DMS53 treated with DMSO at 0.1 percent for 48 hours (cell line): ENCODE results near the gene FGD4.
"Not testable (repeated sequence)": the region's sequence is repeated elsewhere in the genome, so short reads cannot be mapped to it uniquely, and the experiment has no call there.

Experiments used
- DNase-seq: peaks from one replicate; lab custom pipeline; 2025; ENCODE audit not compliant: unreplicated experiment; lab: John Stamatoyannopoulos, UW

Gene FGD4

DNA sequence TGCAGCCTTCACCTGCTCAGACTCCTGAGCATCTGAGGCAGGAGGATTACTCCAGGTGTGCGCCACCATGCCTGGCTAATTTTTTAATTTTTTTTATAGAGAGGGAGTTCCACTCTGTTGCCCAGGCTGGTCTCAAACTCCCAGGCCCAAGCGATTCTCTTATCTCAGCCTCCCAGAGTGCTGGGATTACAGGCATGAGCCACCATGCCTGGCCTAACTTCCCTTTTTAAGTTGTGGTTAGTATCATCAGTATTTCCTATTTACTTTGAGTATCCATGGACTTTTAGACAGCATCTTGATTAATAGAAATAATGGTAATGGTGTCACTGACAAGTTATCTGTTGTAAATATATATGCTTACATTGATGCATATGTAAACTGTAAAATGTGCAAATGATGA, 116.9 kb downstream of the FGD4 start:
- DNase-seq: no peak

GRCh38 chr12:32517966-32518365, 118.6 kb downstream of the FGD4 start:
- no peak for DNase-seq

GRCh38 chr12:32519047-32519446, 119.7 kb downstream of the FGD4 start:
- DNase-seq: peak; percentile 50

- DNase-seq: no peak
These were observed 123.2 kb downstream of the FGD4 start for GRCh38 chr12:32522331-32523221.

DNA sequence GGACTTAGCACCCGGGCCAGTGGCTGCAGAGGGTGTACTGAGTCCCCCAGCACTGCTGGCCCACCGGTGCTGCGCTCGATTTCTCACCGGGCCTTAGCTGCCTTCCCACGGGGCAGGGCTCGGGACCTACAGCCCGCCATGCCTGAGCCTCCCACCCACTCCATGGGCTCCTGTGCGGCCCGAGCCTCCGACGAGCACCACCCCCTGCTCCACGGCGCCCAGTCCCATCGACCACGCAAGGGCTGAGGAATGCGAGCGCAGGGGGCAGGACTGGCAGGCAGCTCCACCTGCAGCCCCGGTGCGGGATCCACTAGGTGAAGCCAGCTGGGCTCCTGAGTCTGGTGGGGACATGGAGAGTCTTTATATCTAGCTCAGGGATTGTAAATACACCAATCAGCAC, 126.4 kb downstream of the FGD4 start:
- not testable (repeated sequence) for DNase-seq

GRCh38 chr12:32526343-32526742, 127.0 kb downstream of the FGD4 start:
- DNase-seq: not testable (repeated sequence)

DNA sequence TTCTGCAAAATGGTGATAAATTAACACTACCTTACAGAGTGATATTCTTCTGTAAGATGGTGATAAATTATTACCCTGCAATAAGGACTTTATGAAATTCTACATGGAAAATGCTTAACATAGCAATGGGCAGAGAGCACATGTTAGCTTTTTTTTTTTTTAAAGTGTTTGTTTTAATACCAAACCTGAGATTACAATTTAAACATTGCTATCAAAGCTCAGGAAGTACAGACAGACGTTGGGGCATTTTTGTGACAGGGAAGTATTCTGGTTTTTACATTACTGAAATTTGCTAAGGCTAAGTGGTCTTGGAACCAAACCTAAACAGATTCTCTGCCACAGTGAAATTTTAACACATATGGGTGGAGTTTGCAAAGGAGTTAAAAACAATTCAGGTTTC, 133.1 kb downstream of the FGD4 start:
- peak; percentile 45 for DNase-seq

DNA sequence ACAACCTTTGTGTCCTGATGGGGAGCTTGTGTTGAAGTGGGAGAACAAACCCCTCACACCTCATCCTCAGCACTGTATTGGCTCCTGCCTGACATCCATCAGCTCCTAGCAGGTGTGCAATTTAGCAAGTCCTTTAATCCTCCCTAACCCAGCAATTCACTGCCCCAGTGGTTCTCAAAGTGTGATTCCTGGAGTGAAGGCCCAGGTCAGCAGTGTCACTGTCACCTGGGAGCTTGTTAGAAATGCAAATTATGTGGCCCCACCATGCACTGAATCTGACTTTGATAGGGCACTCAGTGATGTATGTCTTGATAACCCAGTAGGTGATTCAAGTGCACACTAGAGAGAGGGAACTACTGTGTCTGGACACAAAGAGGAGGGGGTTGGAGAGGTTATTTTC, 133.6 kb downstream of the FGD4 start:
- DNase-seq: no peak

- not testable (repeated sequence) for DNase-seq
These were observed 134.1 kb downstream of the FGD4 start for GRCh38 chr12:32533506-32533905.

DNA sequence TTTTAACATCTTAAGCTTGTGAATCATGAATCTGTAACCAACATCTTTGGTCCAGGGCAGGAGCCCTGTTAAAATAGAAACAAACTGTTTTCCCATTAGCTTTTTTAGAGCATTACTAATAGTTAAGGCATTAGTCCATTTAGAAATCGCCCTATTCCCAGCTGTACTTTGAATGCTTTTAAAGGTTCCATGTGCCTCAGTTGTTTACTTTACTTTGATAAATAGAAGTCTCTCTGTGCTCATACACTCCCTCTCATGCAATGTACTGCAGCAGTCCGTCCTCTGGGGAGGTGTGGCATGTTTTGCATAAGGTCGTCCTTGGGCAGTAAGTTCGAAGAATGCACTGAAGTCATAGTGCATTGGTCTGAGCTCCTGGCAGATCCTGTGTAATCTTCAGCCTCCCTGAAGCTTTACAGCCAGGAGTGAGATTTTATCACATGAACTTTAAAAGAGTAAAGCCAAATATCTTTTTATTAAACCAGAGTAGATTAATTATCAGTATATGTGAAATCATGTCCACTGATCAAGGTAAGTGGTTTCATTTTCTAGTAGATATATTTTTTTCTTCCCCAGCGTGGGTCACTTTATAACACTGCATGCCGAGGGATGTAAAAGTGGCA, 134.7 kb downstream of the FGD4 start:
- DNase-seq: peak; percentile 94

- DNase-seq: no peak
These were observed 135.3 kb downstream of the FGD4 start for GRCh38 chr12:32534698-32535097.

DNA sequence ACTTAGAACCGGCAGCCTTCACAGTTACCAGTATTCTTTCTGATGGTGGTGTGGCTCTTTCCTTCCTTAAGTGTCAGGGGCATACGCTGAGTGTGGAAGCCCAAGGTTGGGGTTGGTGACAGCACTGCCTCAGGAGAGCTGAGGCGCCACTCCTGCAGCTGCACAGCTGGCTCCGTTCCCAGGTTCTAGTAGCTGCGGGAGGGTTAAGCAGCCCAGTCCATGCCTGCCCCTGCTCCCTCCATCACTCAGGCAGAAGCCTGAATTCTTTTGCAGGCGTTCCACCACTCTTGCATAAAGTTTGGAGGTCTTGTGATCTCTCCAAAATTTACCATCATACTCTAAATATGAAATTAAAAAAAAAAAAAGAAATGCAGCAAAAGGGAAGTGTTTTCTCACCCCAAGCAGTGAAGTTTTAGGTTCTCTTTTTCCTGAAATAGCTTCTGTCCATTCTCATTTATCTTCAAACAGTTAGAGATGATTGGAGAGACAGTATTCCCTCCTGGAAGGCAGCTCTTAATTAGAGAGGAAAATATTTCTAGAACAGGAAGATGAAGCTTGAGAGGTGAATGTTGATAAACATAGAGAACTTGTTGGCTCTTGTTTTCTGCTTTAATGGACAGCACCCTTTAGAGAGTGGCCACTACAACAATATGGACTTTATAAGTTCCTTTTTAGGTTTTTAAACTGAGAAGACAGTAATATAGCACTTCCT, 136.1 kb downstream of the FGD4 start:
- peak; percentile 95 for DNase-seq

DNA sequence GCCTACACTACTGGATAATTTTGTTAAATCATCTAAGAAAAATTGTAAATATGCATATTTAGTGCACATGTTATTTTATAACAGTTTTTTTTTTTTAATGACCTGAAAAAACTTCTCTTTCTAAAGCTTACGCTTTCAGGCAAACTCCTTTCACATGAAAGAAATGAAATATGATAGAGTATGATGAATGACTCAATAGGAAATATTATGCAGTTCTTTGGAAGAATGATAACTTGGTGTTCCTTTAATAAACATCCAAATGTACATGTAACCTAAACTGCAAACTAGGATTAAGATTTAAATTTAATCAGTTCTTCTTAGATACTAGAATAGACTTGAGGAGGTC, 136.6 kb downstream of the FGD4 start:
- DNase-seq: no peak

- no peak for DNase-seq
These were observed 142.5 kb downstream of the FGD4 start for GRCh38 chr12:32541754-32542374.

DNA sequence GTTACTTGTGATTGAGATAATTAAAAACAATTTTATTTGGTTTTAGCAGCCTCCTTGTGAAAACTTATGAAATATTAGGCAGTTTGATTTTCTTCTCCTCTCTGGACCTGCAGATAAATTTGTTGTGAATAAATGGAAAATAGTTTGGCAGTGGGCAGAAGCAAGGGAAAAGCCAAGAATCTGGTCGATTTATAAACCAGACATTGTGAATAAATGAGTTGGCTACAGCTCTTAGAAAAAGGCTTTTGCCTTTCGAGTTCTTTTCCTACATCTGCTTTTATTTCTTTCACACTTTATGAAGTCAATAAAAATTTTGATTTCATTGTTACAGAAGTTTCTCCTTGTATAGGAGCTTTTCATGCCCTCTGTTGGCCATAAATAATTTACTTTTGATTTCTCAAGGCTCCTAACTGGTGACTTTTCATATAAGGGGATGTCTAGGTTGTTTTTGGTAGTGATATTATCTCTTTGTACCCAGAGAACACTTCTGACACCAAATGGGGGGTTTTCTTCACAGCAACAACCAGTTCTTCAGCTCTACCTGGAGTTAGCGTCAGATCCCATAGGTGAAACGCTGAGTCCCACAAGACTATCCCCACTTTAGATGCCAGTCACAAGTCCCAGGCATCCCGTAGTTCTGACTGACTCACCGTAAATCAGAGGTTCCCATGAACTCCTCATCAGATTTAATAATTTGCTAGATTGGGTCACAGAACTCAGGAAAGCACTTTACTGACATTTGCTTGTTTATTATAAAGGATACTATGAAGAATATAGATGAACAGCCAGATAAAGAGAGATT, 143.3 kb downstream of the FGD4 start:
- DNase-seq: no peak

GRCh38 chr12:32544893-32545292, 145.5 kb downstream of the FGD4 start:
- DNase-seq: no peak

GRCh38 chr12:32545413-32545980, 146.1 kb downstream of the FGD4 start:
- DNase-seq: no peak

DNA sequence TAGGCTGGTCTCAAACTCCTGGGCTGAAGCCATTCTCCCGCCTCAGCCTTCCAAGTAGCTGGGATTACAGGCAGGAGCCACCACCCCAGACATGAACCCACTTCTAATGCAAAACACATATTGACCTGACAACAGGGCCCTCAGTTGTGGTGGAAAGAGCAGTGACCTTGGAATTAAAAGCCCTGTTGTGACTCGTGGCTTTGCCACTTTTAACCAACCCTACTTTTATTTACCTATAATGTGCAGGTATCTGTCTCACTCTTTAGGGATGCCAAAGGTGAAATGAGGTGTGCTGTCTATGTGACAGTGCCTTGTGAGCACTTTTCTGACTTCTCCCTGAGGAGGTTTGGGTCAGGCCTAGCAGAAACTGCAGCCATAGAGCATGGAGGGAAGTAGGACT, 146.9 kb downstream of the FGD4 start:
- DNase-seq: no peak

- DNase-seq: no peak
These were observed 149.4 kb downstream of the FGD4 start for GRCh38 chr12:32548691-32549281.

DNA sequence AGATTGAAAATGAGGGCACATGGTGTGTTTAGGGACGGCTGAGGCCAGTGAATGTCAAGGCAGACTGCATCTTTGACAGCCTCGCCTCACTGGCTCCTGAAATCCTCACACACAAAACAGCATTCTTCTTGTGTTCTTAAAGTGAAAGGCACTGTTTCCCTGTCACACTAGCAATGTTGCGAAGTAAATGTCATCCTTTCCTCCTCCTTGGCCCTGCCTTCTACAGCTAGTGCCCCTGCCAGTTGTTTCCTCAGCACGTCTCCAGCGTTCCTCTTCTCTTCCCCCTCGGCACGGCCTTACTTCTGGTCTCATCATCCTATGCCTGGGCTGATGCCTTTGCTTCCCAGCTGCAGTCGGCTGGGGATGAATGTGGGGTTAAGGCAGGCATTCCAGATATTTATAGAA, 150.3 kb downstream of the FGD4 start:
- no peak for DNase-seq
